ENCODE data around the gene BRD7. TPM values are rescaled to one million over a fixed set of nuclear protein-coding genes. Genes with fewer than 3 reads are reported as not detected.
A peak's percentile ranks its signal among the peaks of the same experiment; 100 is the strongest.

BRD7 gene
- polyA plus RNA-seq, 3 donors: 11.4 to 33.0 (median 21.2) TPM

- no peak for TF ChIP-seq CTCF (IDR thresholded peaks at IDR 0.05)
- Histone ChIP-seq H3K4me2 (replicated peaks; ENCODE audit: extremely low read depth, low read length, poor library complexity, severe bottlenecking) (peak overlapping the region; percentile 40), H3K79me2 (ENCODE audit: insufficient read depth, low read length) (peaks cover 100% of the 10 kb centered on the region), H3K9ac (ENCODE audit: insufficient read depth, low read length, poor library complexity, severe bottlenecking) (no peak overlapping the region), H4K20me1 (ENCODE audit: insufficient read depth, low read length) (no peaks in the 10 kb centered on the region), H3K9me3 (replicated peaks in 1 of 2; ENCODE audit: control insufficient read depth in 1 of 2, insufficient read depth in 1 of 2, low read length in 2 of 2) (no peaks in the 10 kb centered on the region), H3K27ac (ENCODE audit: low read depth in 1 of 2, low read length in 2 of 2) (peak overlapping the region; percentile 93 to 97), H3K4me3 (replicated peaks in 1 of 3; ENCODE audit: low read depth in 2 of 3, low read length in 3 of 3) (peak overlapping the region in 1 of 3 experiments; percentile 9), H3K4me1 (ENCODE audit: control insufficient read depth in 1 of 2, insufficient read depth in 2 of 2, low read length in 2 of 2) (peaks cover 95 to 96% of the 10 kb centered on the region in 2 donors), H3K36me3 (replicated peaks in 1 of 2; ENCODE audit: control insufficient read depth in 1 of 2, insufficient read depth in 2 of 2, low read length in 2 of 2) (no peaks in the 10 kb centered on the region), H3K27me3 (ENCODE audit: control insufficient read depth in 2 of 2, insufficient read depth in 2 of 2, low read length in 2 of 2) (no peaks in the 10 kb centered on the region), H2AFZ (ENCODE audit: insufficient read depth, low read depth, low read length, poor library complexity, severe bottlenecking) (no peak overlapping the region)
- Mint-ChIP-seq H3K27me3 (ENCODE audit: low read depth in 3 of 3) (no peaks in the 10 kb centered on the region), H3K4me3 (peak overlapping the region; percentile 9 to 51), H3K9me3 (peaks cover 0 to 2% (median 0%) of the 10 kb centered on the region in 7 donors), H3K27ac (peak overlapping the region; percentile 70 to 100 (median 86)), H3K4me1 (peaks cover 86% of the 10 kb centered on the region), H3K36me3 (peaks cover 7 to 25% of the 10 kb centered on the region in 2 donors)
- DNase-seq: peak; percentile 51 to 80 (median 78)
- intact Hi-C loops (cut with micrococcal nuclease): loop anchor here (1.0 to 10.0 kb wide), 3 partner anchors 12 to 424 kb away; partner anchors contain the start of gene NOD2 (in 1 of the 2)
- 28% methylated on average over 6 of the region's 13 CpGs for WGBS (ENCODE audit: insufficient coverage)
These were observed 98.2 kb downstream of the BRD7 start for GRCh38 chr16:50270510-50271147.

- Mint-ChIP-seq H3K4me3 (no peak overlapping the region), H3K27me3 (ENCODE audit: low read depth in 3 of 3) (no peaks in the 10 kb centered on the region), H3K36me3 (peaks cover 11 to 23% of the 10 kb centered on the region in 2 donors), H3K9me3 (peaks cover 0 to 2% (median 0%) of the 10 kb centered on the region in 7 donors), H3K4me1 (peaks cover 88% of the 10 kb centered on the region), H3K27ac (peak overlapping the region in 5 of 7 donors; percentile 10 to 100 (median 71))
- Histone ChIP-seq H4K20me1 (ENCODE audit: insufficient read depth, low read length) (no peaks in the 10 kb centered on the region), H3K27ac (ENCODE audit: low read depth in 1 of 2, low read length in 2 of 2) (peak overlapping the region in 1 of 2 donors; percentile 97), H3K36me3 (replicated peaks in 1 of 2; ENCODE audit: control insufficient read depth in 1 of 2, insufficient read depth in 2 of 2, low read length in 2 of 2) (no peaks in the 10 kb centered on the region), H3K4me3 (replicated peaks in 1 of 3; ENCODE audit: low read depth in 2 of 3, low read length in 3 of 3) (peak overlapping the region in 1 of 3 experiments; percentile 9), H2AFZ (ENCODE audit: insufficient read depth, low read depth, low read length, poor library complexity, severe bottlenecking) (no peak overlapping the region), H3K9ac (ENCODE audit: insufficient read depth, low read length, poor library complexity, severe bottlenecking) (no peak overlapping the region), H3K79me2 (ENCODE audit: insufficient read depth, low read length) (peaks cover 100% of the 10 kb centered on the region), H3K4me2 (replicated peaks; ENCODE audit: extremely low read depth, low read length, poor library complexity, severe bottlenecking) (peak overlapping the region; percentile 40), H3K9me3 (replicated peaks in 1 of 2; ENCODE audit: control insufficient read depth in 1 of 2, insufficient read depth in 1 of 2, low read length in 2 of 2) (no peaks in the 10 kb centered on the region), H3K4me1 (ENCODE audit: control insufficient read depth in 1 of 2, insufficient read depth in 2 of 2, low read length in 2 of 2) (peaks cover 95 to 96% of the 10 kb centered on the region in 2 donors), H3K27me3 (ENCODE audit: control insufficient read depth in 2 of 2, insufficient read depth in 2 of 2, low read length in 2 of 2) (no peaks in the 10 kb centered on the region)
- WGBS (ENCODE audit: insufficient coverage): 95% methylated on average over 4 of the region's 12 CpGs
- intact Hi-C loops (cut with micrococcal nuclease): loop anchor here (10.0 kb wide), 3 partner anchors 175 to 425 kb away; partner anchors contain the start of gene NOD2 (in 1 of the 2)
- no peak for TF ChIP-seq CTCF (IDR thresholded peaks at IDR 0.05)
- no peak for DNase-seq
These were observed 98.8 kb downstream of the BRD7 start for GRCh38 chr16:50269769-50270509.
